HepG2 (cell line): ENCODE data around the gene FITM1. TPM values are rescaled to one million over a fixed set of nuclear protein-coding genes. Genes with fewer than 3 reads are reported as not detected.
A peak's percentile ranks its signal among the peaks of the same experiment; 100 is the strongest.

Experiments used
- CCAR2 ChIP-seq: fragments of 200-400 bp; formaldehyde crosslinking; optimal IDR thresholded peaks from 2 replicates; pipeline ENCODE3; 2018; ENCODE audit warnings: low read depth, mild to moderate bottlenecking, low read length, moderate library complexity
- CREB1 ChIP-seq, 2 experiments: fragments of 450-650 bp in 1 of 2; IDR thresholded peaks; 2 replicates each; pipeline ENCODE4 v1.6.1; 2016 to 2017; ENCODE audit warnings: control low read depth in 1 of 2, mild to moderate bottlenecking in 1 of 2, missing compliant biosample characterization in 1 of 2, missing genetic modification characterization in 1 of 2
- HOXA7 ChIP-seq: sonication (generic); formaldehyde crosslinking; IDR thresholded peaks from 2 replicates; pipeline ENCODE4 v1.8.1; 2022; ENCODE audit warnings: mild to moderate bottlenecking, missing genetic modification reagents, moderate library complexity
- JDP2 ChIP-seq: sonication (generic); formaldehyde crosslinking; IDR thresholded peaks from 2 replicates; pipeline ENCODE4 v1.8.1; 2022; ENCODE audit warnings: missing genetic modification reagents, borderline replicate concordance
- KAT7 ChIP-seq: IDR thresholded peaks from 2 replicates; pipeline ENCODE4 v1.6.1; 2018; ENCODE audit warnings: borderline replicate concordance, missing compliant biosample characterization
- KDM5B ChIP-seq: sonication (generic); formaldehyde crosslinking; IDR thresholded peaks from 2 replicates; pipeline ENCODE4 v1.4.0; 2020; ENCODE audit warnings: missing genetic modification reagents, mild to moderate bottlenecking, borderline replicate concordance
- PHF20 ChIP-seq: sonication (generic); formaldehyde crosslinking; IDR thresholded peaks from 2 replicates; pipeline ENCODE4 v1.5.0; 2020; ENCODE audit warnings: mild to moderate bottlenecking, missing genetic modification reagents
- SMC3 ChIP-seq: IDR thresholded peaks from 2 replicates; pipeline ENCODE4 v1.6.1; 2011; ENCODE audit warnings: low read length, improper control_type of control experiment
- ZBTB38 ChIP-seq: sonication (generic); formaldehyde crosslinking; IDR thresholded peaks from 2 replicates; pipeline ENCODE4 v1.5.1; 2020; ENCODE audit warnings: mild to moderate bottlenecking, missing genetic modification reagents
- ZFP62 ChIP-seq: sonication (generic); formaldehyde crosslinking; IDR thresholded peaks from 2 replicates; pipeline ENCODE4 v1.4.0; 2020; ENCODE audit warnings: missing genetic modification reagents
- ZNF12 ChIP-seq: sonication (generic); formaldehyde crosslinking; IDR thresholded peaks from 2 replicates; pipeline ENCODE4 v1.5.0; 2020; ENCODE audit warnings: missing genetic modification reagents
- ZNF253 ChIP-seq: sonication (generic); formaldehyde crosslinking; IDR thresholded peaks from 2 replicates; pipeline ENCODE4 v1.8.0; 2022; ENCODE audit warnings: mild to moderate bottlenecking, missing genetic modification reagents, borderline replicate concordance
- ZNF264 ChIP-seq: sonication (generic); formaldehyde crosslinking; IDR thresholded peaks from 2 replicates; pipeline ENCODE4 v1.4.0; 2020; ENCODE audit warnings: missing genetic modification reagents
- ZNF331 ChIP-seq: sonication (generic); formaldehyde crosslinking; IDR thresholded peaks from 2 replicates; pipeline ENCODE4 v1.4.0; 2020; ENCODE audit warnings: missing genetic modification reagents
- ZNF335 ChIP-seq: sonication (generic); formaldehyde crosslinking; IDR thresholded peaks from 2 replicates; pipeline ENCODE4 v1.4.0; 2020; ENCODE audit warnings: missing genetic modification reagents
- ZNF549 ChIP-seq: sonication (generic); formaldehyde crosslinking; IDR thresholded peaks from 2 replicates; pipeline ENCODE4 v1.5.0; 2020; ENCODE audit warnings: missing genetic modification reagents
- ZNF614 ChIP-seq: IDR thresholded peaks from 2 replicates; pipeline ENCODE4 v1.6.1; 2018; ENCODE audit warnings: missing biosample characterization, missing genetic modification reagents, inconsistent platforms, borderline replicate concordance
- ZNF746 ChIP-seq: sonication (generic); formaldehyde crosslinking; IDR thresholded peaks from 2 replicates; pipeline ENCODE4 v1.8.0; 2022; ENCODE audit warnings: mild to moderate bottlenecking, missing genetic modification reagents
- polyA plus RNA-seq, 8 experiments: library from polyadenylated mRNA; depleted of rRNA in 3 of 8; stranded (reverse) in 7 of 8; unstranded in 1 of 8; fragments of >200 nt; fragmentation: Illumina TruSeq in 4 of 8; extraction: Trizol in 4 of 8; gene quantifications; 2 replicates each; pipeline versions ENCODE4 v1.2.1 to v1.2.3, GENCODE V29; 2011 to 2016; ENCODE audit warnings: low read depth in 4 of 8, missing spikeins in 1 of 8, mixed read lengths in 1 of 8; ENCODE audit not compliant: insufficient read depth in 1 of 8
- total RNA-seq, 5 experiments: library from RNA; depleted of rRNA; stranded (reverse); fragments of >200 nt; fragmentation: Illumina TruSeq; extraction: Trizol; gene quantifications; 2 replicates each; pipeline ENCODE4 v1.2.3, GENCODE V29; 2016; ENCODE audit warnings: low read depth in 1 of 5
- TF ChIP-seq, protein P1 (sequence below): IDR thresholded peaks from 2 replicates; pipeline ENCODE4 v1.6.1; 2016; ENCODE audit warnings: mild to moderate bottlenecking
- TF ChIP-seq, protein P2 (sequence below): sonication (generic); formaldehyde crosslinking; IDR thresholded peaks from 2 replicates; pipeline ENCODE4; 2020; ENCODE audit warnings: missing genetic modification reagents, mild to moderate bottlenecking, borderline replicate concordance
- TF ChIP-seq, protein P3 (sequence below): sonication (generic); formaldehyde crosslinking; IDR thresholded peaks from 2 replicates; pipeline ENCODE4 v1.4.0; 2020; ENCODE audit warnings: mild to moderate bottlenecking, missing genetic modification reagents

The FITM1 gene
- total and polyA plus RNA-seq, 2 of the 13 experiments (the other 11 are each of a cell fraction or from before 2014, with no cell fraction given) = 2.7 to 5.8 TPM

DNA sequence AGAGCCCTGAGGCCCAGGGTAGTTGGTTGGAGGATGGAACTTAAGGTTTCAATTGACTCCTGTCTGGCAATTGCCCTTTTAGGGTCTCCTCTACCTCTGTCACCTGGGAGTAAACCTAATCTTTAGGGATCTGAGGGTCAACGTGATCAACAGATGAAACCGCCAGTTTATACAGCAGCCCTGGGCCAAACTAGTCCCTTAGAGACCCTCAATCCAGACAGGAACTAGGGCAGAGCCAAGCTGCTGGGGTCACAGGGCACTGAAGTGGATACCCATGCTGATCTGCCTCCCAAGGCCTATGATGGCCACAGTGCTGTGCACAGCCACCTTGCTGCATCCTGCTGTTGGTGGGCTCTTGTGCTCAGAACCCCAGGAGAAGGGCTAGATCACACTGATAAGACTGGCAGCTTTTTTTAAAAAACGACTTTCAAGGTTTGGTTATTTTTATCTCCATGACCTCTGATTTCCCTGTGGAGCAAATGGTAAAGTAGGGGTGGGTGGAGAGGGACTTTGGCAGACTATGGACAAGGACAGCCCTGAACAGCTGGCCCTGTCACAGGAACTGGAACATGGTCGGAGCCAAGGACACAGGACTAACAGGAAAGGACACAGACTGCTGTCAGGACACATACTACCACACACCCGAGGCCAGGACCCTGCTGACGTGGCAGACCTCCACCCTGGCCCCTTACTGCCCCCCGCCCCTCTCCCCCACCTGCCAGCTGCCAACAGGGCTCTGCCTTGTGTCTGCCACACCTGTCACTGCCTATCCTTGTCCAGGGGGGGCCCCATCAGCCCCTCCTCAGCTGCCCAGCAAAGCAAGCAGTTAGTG, 474 bp downstream of the FITM1 start (continued):
- TF ChIP-seq, protein P1, sequence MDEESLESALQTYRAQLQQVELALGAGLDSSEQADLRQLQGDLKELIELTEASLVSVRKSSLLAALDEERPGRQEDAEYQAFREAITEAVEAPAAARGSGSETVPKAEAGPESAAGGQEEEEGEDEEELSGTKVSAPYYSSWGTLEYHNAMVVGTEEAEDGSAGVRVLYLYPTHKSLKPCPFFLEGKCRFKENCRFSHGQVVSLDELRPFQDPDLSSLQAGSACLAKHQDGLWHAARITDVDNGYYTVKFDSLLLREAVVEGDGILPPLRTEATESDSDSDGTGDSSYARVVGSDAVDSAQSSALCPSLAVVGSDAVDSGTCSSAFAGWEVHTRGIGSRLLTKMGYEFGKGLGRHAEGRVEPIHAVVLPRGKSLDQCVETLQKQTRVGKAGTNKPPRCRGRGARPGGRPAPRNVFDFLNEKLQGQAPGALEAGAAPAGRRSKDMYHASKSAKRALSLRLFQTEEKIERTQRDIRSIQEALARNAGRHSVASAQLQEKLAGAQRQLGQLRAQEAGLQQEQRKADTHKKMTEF (CRISPR knock-in tag) = peak; percentile 77; the same call in 1 of the 2 replicates
- TF ChIP-seq ZNF331 (CRISPR knock-in tag) (no peak), ZFP62 (CRISPR knock-in tag) (no peak), ZNF335 (CRISPR knock-in tag) (0 out of 2 replicates have a peak, but pooled peaks have one; percentile 28), ZNF264 (CRISPR knock-in tag) (peak; percentile 42; the same call in 1 of the 2 replicates), CCAR2 (no peak), KAT7 (CRISPR knock-in tag) (peak; percentile 48; the same call in 1 of the 2 replicates), ZBTB38 (peak; percentile 78), ZNF614 (CRISPR knock-in tag) (peak; percentile 72; the same call in 1 of the 2 replicates), SMC3 (no peak), PHF20 (no peak), ZNF12 (CRISPR knock-in tag) (no peak), ZNF746 (CRISPR knock-in tag) (no peak), HOXA7 (CRISPR knock-in tag) (no peak), JDP2 (CRISPR knock-in tag) (no peak), CREB1 (IDR thresholded peaks at IDR 0.05) (peak; percentile 15; the same call in 1 of the 2 replicates), CREB1 (CRISPR knock-in tag; IDR thresholded peaks at IDR 0.05) (no peak), ZNF549 (CRISPR knock-in tag) (no peak), KDM5B (no peak), ZNF253 (CRISPR knock-in tag) (no peak)
- TF ChIP-seq, protein P2, sequence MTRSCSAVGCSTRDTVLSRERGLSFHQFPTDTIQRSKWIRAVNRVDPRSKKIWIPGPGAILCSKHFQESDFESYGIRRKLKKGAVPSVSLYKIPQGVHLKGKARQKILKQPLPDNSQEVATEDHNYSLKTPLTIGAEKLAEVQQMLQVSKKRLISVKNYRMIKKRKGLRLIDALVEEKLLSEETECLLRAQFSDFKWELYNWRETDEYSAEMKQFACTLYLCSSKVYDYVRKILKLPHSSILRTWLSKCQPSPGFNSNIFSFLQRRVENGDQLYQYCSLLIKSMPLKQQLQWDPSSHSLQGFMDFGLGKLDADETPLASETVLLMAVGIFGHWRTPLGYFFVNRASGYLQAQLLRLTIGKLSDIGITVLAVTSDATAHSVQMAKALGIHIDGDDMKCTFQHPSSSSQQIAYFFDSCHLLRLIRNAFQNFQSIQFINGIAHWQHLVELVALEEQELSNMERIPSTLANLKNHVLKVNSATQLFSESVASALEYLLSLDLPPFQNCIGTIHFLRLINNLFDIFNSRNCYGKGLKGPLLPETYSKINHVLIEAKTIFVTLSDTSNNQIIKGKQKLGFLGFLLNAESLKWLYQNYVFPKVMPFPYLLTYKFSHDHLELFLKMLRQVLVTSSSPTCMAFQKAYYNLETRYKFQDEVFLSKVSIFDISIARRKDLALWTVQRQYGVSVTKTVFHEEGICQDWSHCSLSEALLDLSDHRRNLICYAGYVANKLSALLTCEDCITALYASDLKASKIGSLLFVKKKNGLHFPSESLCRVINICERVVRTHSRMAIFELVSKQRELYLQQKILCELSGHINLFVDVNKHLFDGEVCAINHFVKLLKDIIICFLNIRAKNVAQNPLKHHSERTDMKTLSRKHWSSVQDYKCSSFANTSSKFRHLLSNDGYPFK (CRISPR knock-in tag) = peak; percentile 74
- TF ChIP-seq, protein P3, sequence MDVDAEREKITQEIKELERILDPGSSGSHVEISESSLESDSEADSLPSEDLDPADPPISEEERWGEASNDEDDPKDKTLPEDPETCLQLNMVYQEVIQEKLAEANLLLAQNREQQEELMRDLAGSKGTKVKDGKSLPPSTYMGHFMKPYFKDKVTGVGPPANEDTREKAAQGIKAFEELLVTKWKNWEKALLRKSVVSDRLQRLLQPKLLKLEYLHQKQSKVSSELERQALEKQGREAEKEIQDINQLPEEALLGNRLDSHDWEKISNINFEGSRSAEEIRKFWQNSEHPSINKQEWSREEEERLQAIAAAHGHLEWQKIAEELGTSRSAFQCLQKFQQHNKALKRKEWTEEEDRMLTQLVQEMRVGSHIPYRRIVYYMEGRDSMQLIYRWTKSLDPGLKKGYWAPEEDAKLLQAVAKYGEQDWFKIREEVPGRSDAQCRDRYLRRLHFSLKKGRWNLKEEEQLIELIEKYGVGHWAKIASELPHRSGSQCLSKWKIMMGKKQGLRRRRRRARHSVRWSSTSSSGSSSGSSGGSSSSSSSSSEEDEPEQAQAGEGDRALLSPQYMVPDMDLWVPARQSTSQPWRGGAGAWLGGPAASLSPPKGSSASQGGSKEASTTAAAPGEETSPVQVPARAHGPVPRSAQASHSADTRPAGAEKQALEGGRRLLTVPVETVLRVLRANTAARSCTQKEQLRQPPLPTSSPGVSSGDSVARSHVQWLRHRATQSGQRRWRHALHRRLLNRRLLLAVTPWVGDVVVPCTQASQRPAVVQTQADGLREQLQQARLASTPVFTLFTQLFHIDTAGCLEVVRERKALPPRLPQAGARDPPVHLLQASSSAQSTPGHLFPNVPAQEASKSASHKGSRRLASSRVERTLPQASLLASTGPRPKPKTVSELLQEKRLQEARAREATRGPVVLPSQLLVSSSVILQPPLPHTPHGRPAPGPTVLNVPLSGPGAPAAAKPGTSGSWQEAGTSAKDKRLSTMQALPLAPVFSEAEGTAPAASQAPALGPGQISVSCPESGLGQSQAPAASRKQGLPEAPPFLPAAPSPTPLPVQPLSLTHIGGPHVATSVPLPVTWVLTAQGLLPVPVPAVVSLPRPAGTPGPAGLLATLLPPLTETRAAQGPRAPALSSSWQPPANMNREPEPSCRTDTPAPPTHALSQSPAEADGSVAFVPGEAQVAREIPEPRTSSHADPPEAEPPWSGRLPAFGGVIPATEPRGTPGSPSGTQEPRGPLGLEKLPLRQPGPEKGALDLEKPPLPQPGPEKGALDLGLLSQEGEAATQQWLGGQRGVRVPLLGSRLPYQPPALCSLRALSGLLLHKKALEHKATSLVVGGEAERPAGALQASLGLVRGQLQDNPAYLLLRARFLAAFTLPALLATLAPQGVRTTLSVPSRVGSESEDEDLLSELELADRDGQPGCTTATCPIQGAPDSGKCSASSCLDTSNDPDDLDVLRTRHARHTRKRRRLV (CRISPR knock-in tag) = 0 out of 2 replicates have a peak, but pooled peaks have one; percentile 44
